MM.1S (cell line): ENCODE results near the gene CGB2.
A peak's percentile ranks its signal among the peaks of the same experiment; 100 is the strongest.
"Not testable (repeated sequence)": the region's sequence is repeated elsewhere in the genome, so short reads cannot be mapped to it uniquely, and the experiment has no call there.

Experiments used
- CTCF ChIP-seq: fragments of 300-600 bp; sonication (generic); IDR thresholded peaks from 2 replicates; pipeline ENCODE4 v1.5.1; 2016; ENCODE audit warnings: antibody characterized with exemption, low read length, mixed read lengths
- EZH2 ChIP-seq: fragments of 300-600 bp; sonication (generic); optimal IDR thresholded peaks from 2 replicates; pipeline ENCODE3; 2017; ENCODE audit warnings: low read depth, mild to moderate bottlenecking, antibody characterized with exemption, low read length, mixed read lengths
- EZH2phosphoT487 ChIP-seq: fragments of 300-600 bp; sonication (generic); IDR thresholded peaks from 2 replicates; pipeline ENCODE4 v1.6.1; 2018; ENCODE audit warnings: antibody characterized with exemption, low read length

DNA sequence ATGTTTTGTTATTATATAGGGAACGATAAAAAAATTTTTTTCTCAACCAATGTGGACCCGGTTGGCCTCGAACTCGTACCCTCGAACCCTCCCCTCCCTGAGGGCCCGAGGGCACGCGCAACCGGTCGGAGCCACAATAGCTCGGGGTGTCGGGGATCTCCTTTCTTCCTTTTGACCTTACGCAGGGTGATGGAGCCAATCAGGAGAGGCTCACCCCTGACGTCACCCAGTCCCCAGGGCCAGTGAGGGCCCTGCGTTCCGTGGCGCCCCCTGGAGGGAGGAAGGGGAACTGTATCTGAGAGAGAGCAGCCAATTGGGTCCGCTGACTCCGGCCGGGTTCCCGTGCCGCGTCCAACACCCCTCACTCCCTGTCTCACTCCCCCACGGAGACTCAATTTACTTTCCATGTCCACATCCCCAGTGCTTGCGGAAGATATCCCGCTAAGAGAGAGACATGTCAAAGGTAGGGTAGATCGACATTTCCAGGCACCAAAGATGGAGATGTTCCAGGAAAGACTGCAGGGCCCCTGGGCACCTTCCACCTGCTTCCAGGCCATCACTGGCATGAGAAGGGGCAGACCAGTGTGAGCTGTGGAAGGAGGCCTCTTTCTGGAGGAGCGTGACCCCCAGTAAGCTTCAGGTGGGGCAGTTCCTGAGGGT, at the start of gene CGB2:
- TF ChIP-seq CTCF = peak; percentile 29
- not testable (repeated sequence) for TF ChIP-seq EZH2, EZH2phosphoT487
